GM19372 (cell line): ENCODE measurements around the gene INO80D.

Experiments used
- ATAC-seq: cut with Tn5 transposase; IDR thresholded peaks from one replicate; pipeline ENCODE4 v1.9.1; 2021; ENCODE audit warnings: mild to moderate bottlenecking, low read depth, moderate library complexity; ENCODE audit not compliant: unreplicated experiment

The INO80D gene

DNA sequence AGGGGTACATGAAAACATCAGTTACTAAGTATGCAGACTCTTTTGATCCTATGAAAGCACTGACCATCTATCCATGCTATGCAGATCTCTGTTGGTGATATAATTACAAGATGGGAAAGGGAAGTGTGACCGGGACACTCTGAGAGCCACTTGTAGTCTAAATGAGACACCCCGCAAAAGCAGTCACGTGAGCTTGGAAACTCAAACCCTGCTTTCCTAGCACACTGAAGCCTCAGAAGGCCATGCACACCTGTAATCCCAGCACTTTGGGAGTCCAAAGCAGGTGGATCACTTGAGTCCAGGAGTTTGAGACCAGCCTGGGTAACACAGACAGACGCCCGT, 137.5 kb downstream of the INO80D start:
- ATAC-seq, result no peak

GRCh38 chr2:205947621-205948495, 138.1 kb downstream of the INO80D start:
- peak; percentile 91 for ATAC-seq

- ATAC-seq, result no peak
Measured at GRCh38 chr2:205946226-205946625, 139.7 kb downstream of the INO80D start.
